ENCODE measurements around the gene NKIRAS2.

DNA sequence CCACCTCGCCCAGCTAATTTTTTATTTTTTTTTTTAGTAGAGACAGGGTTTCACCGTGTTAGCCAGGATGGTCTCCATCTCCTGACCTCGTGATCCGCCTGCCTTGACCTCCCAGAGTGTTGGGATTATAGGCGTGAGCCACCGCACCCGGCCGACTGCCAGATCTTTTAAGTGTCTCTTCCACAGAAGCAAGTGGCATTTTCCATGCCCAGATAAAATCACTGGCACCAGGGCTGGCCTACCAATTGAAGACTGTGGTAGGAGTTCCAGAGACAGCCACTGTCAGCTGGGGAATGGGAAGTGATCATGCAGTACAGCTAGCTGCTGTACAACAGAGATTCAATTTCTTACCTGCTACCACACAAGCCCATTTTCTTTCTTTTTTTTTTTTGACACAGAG is 35.4 kb upstream of the NKIRAS2 start:
- TF ChIP-seq POLR2A (IDR thresholded peaks at IDR 0.05; ENCODE audit: low read depth, low read length) (no peak), EZH2 (IDR thresholded peaks at IDR 0.05; ENCODE audit: borderline replicate concordance, low read depth, low read length, severe bottlenecking) (no peak), CTCF (IDR thresholded peaks at IDR 0.05; ENCODE audit: extremely low read depth in 1 of 2, insufficient read depth in 1 of 2, low read depth in 1 of 2, low read length in 2 of 2) (no peak), POLR2AphosphoS5 (IDR thresholded peaks at IDR 0.05; ENCODE audit: insufficient read depth, low read depth, low read length) (no peak), FOS (IDR thresholded peaks at IDR 0.05; ENCODE audit: borderline replicate concordance, insufficient read depth, low read length) (no peak), JUN (IDR thresholded peaks at IDR 0.05; ENCODE audit: borderline replicate concordance, insufficient read depth, insufficient read length, low read depth) (no peak), GATA2 (IDR thresholded peaks at IDR 0.05; ENCODE audit: insufficient read depth, insufficient read length, low read depth, low read length) (no peak)
- TF ChIP-seq, protein P1, sequence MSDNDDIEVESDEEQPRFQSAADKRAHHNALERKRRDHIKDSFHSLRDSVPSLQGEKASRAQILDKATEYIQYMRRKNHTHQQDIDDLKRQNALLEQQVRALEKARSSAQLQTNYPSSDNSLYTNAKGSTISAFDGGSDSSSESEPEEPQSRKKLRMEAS (IDR thresholded peaks at IDR 0.05; ENCODE audit: insufficient read depth, insufficient read length): no peak
